GM23248 (cell line): Measurements from ENCODE around the gene DGKI.

Experiments
- EZH2 ChIP-seq: fragments of 200-600 bp; sonication (generic); IDR thresholded peaks from 2 replicates; pipeline ENCODE4 v1.6.1; 2018; ENCODE audit warnings: antibody characterized with exemption, mild to moderate bottlenecking; ENCODE audit not compliant: insufficient read depth, poor library complexity, severe bottlenecking
- EZH2phosphoT487 ChIP-seq: fragments of 200-600 bp; sonication (generic); IDR thresholded peaks from 2 replicates; pipeline ENCODE4 v1.6.1; 2018; ENCODE audit warnings: antibody characterized with exemption, moderate library complexity, mild to moderate bottlenecking, low read depth; ENCODE audit not compliant: insufficient read depth

GRCh38 chr7:137626469-137627067, 220.2 kb downstream of the DGKI start:
- no peak for TF ChIP-seq EZH2
- no peak for TF ChIP-seq EZH2phosphoT487
